ENCODE results near the gene METTL16.

DNA sequence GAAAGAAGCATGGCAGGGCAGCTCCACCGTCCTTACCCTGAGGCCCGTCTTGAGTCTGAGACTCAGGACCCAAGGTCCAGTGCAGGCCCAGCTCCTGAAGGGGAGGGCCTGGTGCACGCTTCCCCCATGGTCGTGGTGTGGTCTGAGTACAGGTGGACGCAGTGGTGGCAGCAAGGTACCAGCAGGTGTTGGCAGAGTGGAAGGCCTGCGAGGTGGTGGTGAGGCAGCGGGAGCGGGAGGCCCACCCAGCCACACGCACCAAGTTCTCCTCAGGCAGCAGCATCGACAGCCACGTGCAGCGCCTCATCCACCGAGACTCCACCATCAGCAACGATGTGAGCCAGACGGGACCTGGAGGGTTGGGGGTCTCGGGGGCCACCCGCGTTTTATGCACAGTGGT lies 138.5 kb downstream of the METTL16 start:
- TF ChIP-seq, protein P1, sequence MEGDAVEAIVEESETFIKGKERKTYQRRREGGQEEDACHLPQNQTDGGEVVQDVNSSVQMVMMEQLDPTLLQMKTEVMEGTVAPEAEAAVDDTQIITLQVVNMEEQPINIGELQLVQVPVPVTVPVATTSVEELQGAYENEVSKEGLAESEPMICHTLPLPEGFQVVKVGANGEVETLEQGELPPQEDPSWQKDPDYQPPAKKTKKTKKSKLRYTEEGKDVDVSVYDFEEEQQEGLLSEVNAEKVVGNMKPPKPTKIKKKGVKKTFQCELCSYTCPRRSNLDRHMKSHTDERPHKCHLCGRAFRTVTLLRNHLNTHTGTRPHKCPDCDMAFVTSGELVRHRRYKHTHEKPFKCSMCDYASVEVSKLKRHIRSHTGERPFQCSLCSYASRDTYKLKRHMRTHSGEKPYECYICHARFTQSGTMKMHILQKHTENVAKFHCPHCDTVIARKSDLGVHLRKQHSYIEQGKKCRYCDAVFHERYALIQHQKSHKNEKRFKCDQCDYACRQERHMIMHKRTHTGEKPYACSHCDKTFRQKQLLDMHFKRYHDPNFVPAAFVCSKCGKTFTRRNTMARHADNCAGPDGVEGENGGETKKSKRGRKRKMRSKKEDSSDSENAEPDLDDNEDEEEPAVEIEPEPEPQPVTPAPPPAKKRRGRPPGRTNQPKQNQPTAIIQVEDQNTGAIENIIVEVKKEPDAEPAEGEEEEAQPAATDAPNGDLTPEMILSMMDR (conservative IDR thresholded peaks at IDR 0.05; ENCODE audit: low read length) = no peak
- no peak for TF ChIP-seq EZH2phosphoT487 (IDR thresholded peaks at IDR 0.05; ENCODE audit: borderline replicate concordance)
